H1 (cell line): ENCODE results near the gene HSPBP1. TPM values are rescaled to one million over a fixed set of nuclear protein-coding genes. Genes with fewer than 3 reads are reported as not detected.

Experiments
- POLR2AphosphoS5 ChIP-seq: IDR thresholded peaks from 2 replicates; pipeline ENCODE4 v1.6.1; 2011; ENCODE audit warnings: low read depth, low read length
- RFX5 ChIP-seq: IDR thresholded peaks from 2 replicates; pipeline ENCODE4 v1.6.1; 2011; ENCODE audit warnings: low read depth, low read length, improper control_type of control experiment, borderline replicate concordance
- TAF1 ChIP-seq: IDR thresholded peaks from 2 replicates; pipeline ENCODE4 v1.6.1; 2011; ENCODE audit warnings: mild to moderate bottlenecking, low read depth, low read length
- YY1 ChIP-seq: IDR thresholded peaks from 2 replicates; pipeline ENCODE4 v1.6.1; 2011; ENCODE audit warnings: low read depth, mild to moderate bottlenecking, low read length
- polyA plus RNA-seq, 7 experiments: library from polyadenylated mRNA; depleted of rRNA in 3 of 7; stranded (reverse) in 5 of 7; unstranded in 2 of 7; fragments of >200 nt in 5 of 7; fragments of 200-250 nt in 2 of 7; gene quantifications; 1 replicate in 5 of 7; 2 replicates in 1 of 7; 4 replicates in 1 of 7; pipeline versions ENCODE4 v1.2.1 to v1.2.3, GENCODE V29; 2011 to 2013; ENCODE audit warnings: missing spikeins in 2 of 7, mixed read lengths in 2 of 7
- total RNA-seq: library from RNA; stranded (reverse); fragmentation: NEBNext Ultra II Directional; extraction: Animal tissue kit (Norgen Biotek cat#: 25700); gene quantifications from 2 replicates; pipeline ENCODE4 v1.2.1, GENCODE V29; 2021

Gene HSPBP1
- total and polyA plus RNA-seq, 2 of the 8 experiments (the other 6 are each of a cell fraction or from before 2014, with no cell fraction given) = 63.4 to 100 TPM

DNA sequence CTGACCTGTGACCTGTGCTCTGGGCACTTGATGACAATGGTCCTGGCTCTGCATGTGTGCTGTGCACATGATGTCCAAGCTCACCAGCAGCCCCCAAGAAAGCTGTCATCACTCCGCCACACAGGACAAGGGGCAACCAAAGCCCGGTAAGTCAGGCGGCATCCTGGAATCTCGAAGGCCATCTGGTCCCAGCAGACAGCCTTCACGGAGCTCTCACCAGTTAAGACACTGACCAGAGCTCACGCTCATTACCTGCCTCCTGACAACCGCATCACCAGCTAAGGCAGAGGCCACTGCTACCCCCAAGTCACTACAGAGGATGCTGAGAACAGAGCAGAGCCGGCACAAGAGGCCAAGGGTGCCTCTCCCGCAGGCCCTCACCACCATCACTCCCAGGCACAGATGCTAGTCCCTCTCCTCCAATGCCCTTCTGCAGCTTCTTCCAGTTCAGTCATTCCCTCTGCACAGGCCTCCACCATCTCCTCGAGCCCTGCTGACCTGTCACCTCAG lies 31.7 kb downstream of the HSPBP1 start (continued):
- TF ChIP-seq TAF1 = no peak
- no peak for TF ChIP-seq YY1
- no peak for TF ChIP-seq RFX5
- TF ChIP-seq POLR2AphosphoS5 = no peak
